ENCODE results near the gene CAPN3.

CAPN3 gene

GRCh38 chr15:42360535-42361112 lies 1.3 kb downstream of the CAPN3 start:
- Histone ChIP-seq H3K9me3 (ENCODE audit: control insufficient read depth, insufficient read depth, low read depth, low read length) (no peaks in the 10 kb centered on the region), H3K4me1 (ENCODE audit: control insufficient read depth, insufficient read depth, low read length) (no peaks in the 10 kb centered on the region), H3K4me3 (ENCODE audit: low read depth, low read length) (no peak overlapping the region), H3K27ac (ENCODE audit: extremely low read depth, low read depth, low read length) (no peak overlapping the region), H3K36me3 (ENCODE audit: control insufficient read depth in 2 of 2, insufficient read depth in 1 of 2, low read length in 2 of 2) (no peaks in the 10 kb centered on the region)
- ChIA-PET CTCF (interaction anchor here (0.7 kb wide), 1 partner anchor 744 kb away, joined by 4 read pairs; no protein-coding TSS in a partner anchor), POLR2A (no interaction called here)
- no peak for TF ChIP-seq GLIS2 (tag by site-specific recombination; IDR thresholded peaks at IDR 0.05)
- TF ChIP-seq ZNF639 (tag by site-specific recombination; IDR thresholded peaks at IDR 0.05): no peak
- no peak for TF ChIP-seq HIC1 (tag by site-specific recombination; IDR thresholded peaks at IDR 0.05)
- TF ChIP-seq ZNF280D (tag by site-specific recombination; IDR thresholded peaks at IDR 0.05): no peak
- no peak for TF ChIP-seq TRIM28 (IDR thresholded peaks at IDR 0.05; ENCODE audit: borderline replicate concordance, low read length)
- TF ChIP-seq ZNF449 (tag by site-specific recombination; IDR thresholded peaks at IDR 0.05): no peak
- no peak for TF ChIP-seq HOXA7 (CRISPR knock-in tag; IDR thresholded peaks at IDR 0.05; ENCODE audit: borderline replicate concordance)
- no peak for TF ChIP-seq ELK4 (IDR thresholded peaks at IDR 0.05; ENCODE audit: borderline replicate concordance, low read depth, low read length)

GRCh38 chr15:42363487-42363886 lies 4.2 kb downstream of the CAPN3 start:
- H3K36me3 ChIP-seq (ENCODE audit: control insufficient read depth in 2 of 2, insufficient read depth in 1 of 2, low read length in 2 of 2): no peaks in the 10 kb centered on the region
- H3K4me3 ChIP-seq (ENCODE audit: low read depth, low read length): no peak overlapping the region
- ChIA-PET POLR2A (no interaction called here), CTCF (no interaction called here)
- no peak overlapping the region for H3K27ac ChIP-seq (ENCODE audit: extremely low read depth, low read depth, low read length)
- H3K9me3 ChIP-seq (ENCODE audit: control insufficient read depth, insufficient read depth, low read depth, low read length): no peaks in the 10 kb centered on the region
- H3K4me1 ChIP-seq (ENCODE audit: control insufficient read depth, insufficient read depth, low read length): no peaks in the 10 kb centered on the region
- TF ChIP-seq ZNF341 (tag by site-specific recombination; IDR thresholded peaks at IDR 0.05; ENCODE audit: low read depth) (no peak), ZSCAN5A (tag by site-specific recombination; IDR thresholded peaks at IDR 0.05) (no peak), SP2 (tag by site-specific recombination; IDR thresholded peaks at IDR 0.05) (no peak), ZNF394 (tag by site-specific recombination; IDR thresholded peaks at IDR 0.05; ENCODE audit: borderline replicate concordance) (no peak), ZNF501 (tag by site-specific recombination; IDR thresholded peaks at IDR 0.05) (no peak), SCRT1 (tag by site-specific recombination; IDR thresholded peaks at IDR 0.05; ENCODE audit: borderline replicate concordance) (no peak), ZNF266 (tag by site-specific recombination; IDR thresholded peaks at IDR 0.05; ENCODE audit: low read depth) (no peak), ZNF398 (tag by site-specific recombination; IDR thresholded peaks at IDR 0.05) (no peak), BCL6B (tag by site-specific recombination; IDR thresholded peaks at IDR 0.05) (no peak), ZFHX2 (tag by site-specific recombination; conservative IDR thresholded peaks at IDR 0.05) (no peak), ZNF184 (tag by site-specific recombination; IDR thresholded peaks at IDR 0.05) (no peak)

All from HEK293 (cell line).